HG03565 (cell line): ENCODE data around the gene KIT.

Experiments
- ATAC-seq: cut with Tn5 transposase; IDR thresholded peaks from one replicate; pipeline ENCODE4 v1.9.1; 2021; ENCODE audit warnings: mild to moderate bottlenecking, moderate library complexity; ENCODE audit not compliant: unreplicated experiment

KIT gene

GRCh38 chr4:54695788-54696187 is 38.0 kb downstream of the KIT start:
- no peak for ATAC-seq

GRCh38 chr4:54696649-54697048 is 38.9 kb downstream of the KIT start:
- no peak for ATAC-seq

GRCh38 chr4:54700986-54701385 is 43.2 kb downstream of the KIT start:
- no peak for ATAC-seq

GRCh38 chr4:54703182-54703581 is 45.4 kb downstream of the KIT start:
- no peak for ATAC-seq

- ATAC-seq, result no peak
These were observed 49.6 kb downstream of the KIT start for GRCh38 chr4:54707406-54707805.

- ATAC-seq, result no peak
These were observed 50.9 kb downstream of the KIT start for GRCh38 chr4:54708339-54709279.

- ATAC-seq, result no peak
These were observed 51.6 kb downstream of the KIT start for GRCh38 chr4:54709400-54709799.

GRCh38 chr4:54712206-54712605 is 54.4 kb downstream of the KIT start:
- no peak for ATAC-seq

- ATAC-seq, result no peak
These were observed 56.9 kb downstream of the KIT start for GRCh38 chr4:54714631-54715030.

- ATAC-seq, result no peak
These were observed 58.8 kb downstream of the KIT start for GRCh38 chr4:54716478-54717065.

- ATAC-seq, result no peak
These were observed 59.9 kb downstream of the KIT start for GRCh38 chr4:54717694-54718093.

- no peak for ATAC-seq
These were observed 61.6 kb downstream of the KIT start for GRCh38 chr4:54719378-54719777.

- no peak for ATAC-seq
These were observed 65.5 kb downstream of the KIT start for GRCh38 chr4:54723220-54723619.

GRCh38 chr4:54723820-54724219 is 66.1 kb downstream of the KIT start:
- no peak for ATAC-seq

- no peak for ATAC-seq
These were observed 69.2 kb downstream of the KIT start for GRCh38 chr4:54726907-54727306.

- ATAC-seq, result no peak
These were observed 69.6 kb downstream of the KIT start for GRCh38 chr4:54727346-54727745.

- ATAC-seq, result no peak
These were observed 70.6 kb downstream of the KIT start for GRCh38 chr4:54728368-54728767.

- ATAC-seq, result no peak
These were observed 71.5 kb downstream of the KIT start for GRCh38 chr4:54729256-54729655.

GRCh38 chr4:54730581-54730980 is 72.8 kb downstream of the KIT start:
- ATAC-seq, result no peak

- ATAC-seq, result no peak
These were observed 73.8 kb downstream of the KIT start for GRCh38 chr4:54731552-54731951.

- no peak for ATAC-seq
These were observed 74.2 kb downstream of the KIT start for GRCh38 chr4:54731976-54732375.

- ATAC-seq, result no peak
These were observed 79.7 kb downstream of the KIT start for GRCh38 chr4:54737421-54737820.
